ENCODE results near the gene ARMS2. TPM values are rescaled to one million over a fixed set of nuclear protein-coding genes. Genes with fewer than 3 reads are reported as not detected.

ARMS2 gene
- total and polyA plus RNA-seq, 2 of the 13 experiments (the other 11 are each of a cell fraction or from before 2014, with no cell fraction given) = not detected

GRCh38 chr10:122413327-122413726 is 41.1 kb upstream of the ARMS2 start:
- TF ChIP-seq, protein P1, sequence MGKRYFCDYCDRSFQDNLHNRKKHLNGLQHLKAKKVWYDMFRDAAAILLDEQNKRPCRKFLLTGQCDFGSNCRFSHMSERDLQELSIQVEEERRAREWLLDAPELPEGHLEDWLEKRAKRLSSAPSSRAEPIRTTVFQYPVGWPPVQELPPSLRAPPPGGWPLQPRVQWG (CRISPR knock-in tag; IDR thresholded peaks at IDR 0.05; ENCODE audit: borderline replicate concordance, low read depth) = no peak
- TF ChIP-seq ZNF251 (CRISPR knock-in tag; IDR thresholded peaks at IDR 0.05) (no peak), SMAD1 (CRISPR knock-in tag; IDR thresholded peaks at IDR 0.05; ENCODE audit: borderline replicate concordance, low read depth) (no peak), SIN3B (IDR thresholded peaks at IDR 0.05; ENCODE audit: low read length) (no peak), HMGXB4 (CRISPR knock-in tag; IDR thresholded peaks at IDR 0.05; ENCODE audit: borderline replicate concordance in 1 of 2, low read depth in 1 of 2) (no peak), MAFK (conservative IDR thresholded peaks at IDR 0.05 in 1 of 2, IDR thresholded peaks at IDR 0.05 in 1 of 2; ENCODE audit: low read length in 2 of 2) (peak; percentile 71 to 87), MAFF (IDR thresholded peaks at IDR 0.05; ENCODE audit: low read depth, low read length) (peak; percentile 70; the same call in 1 of the 2 replicates), ZNF3 (CRISPR knock-in tag; IDR thresholded peaks at IDR 0.05) (no peak)
- TF ChIP-seq, protein P2, sequence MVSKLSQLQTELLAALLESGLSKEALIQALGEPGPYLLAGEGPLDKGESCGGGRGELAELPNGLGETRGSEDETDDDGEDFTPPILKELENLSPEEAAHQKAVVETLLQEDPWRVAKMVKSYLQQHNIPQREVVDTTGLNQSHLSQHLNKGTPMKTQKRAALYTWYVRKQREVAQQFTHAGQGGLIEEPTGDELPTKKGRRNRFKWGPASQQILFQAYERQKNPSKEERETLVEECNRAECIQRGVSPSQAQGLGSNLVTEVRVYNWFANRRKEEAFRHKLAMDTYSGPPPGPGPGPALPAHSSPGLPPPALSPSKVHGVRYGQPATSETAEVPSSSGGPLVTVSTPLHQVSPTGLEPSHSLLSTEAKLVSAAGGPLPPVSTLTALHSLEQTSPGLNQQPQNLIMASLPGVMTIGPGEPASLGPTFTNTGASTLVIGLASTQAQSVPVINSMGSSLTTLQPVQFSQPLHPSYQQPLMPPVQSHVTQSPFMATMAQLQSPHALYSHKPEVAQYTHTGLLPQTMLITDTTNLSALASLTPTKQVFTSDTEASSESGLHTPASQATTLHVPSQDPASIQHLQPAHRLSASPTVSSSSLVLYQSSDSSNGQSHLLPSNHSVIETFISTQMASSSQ (IDR thresholded peaks at IDR 0.05; ENCODE audit: low read depth) = no peak
- TF ChIP-seq, protein P2 (CRISPR knock-in tag; IDR thresholded peaks at IDR 0.05; ENCODE audit: borderline replicate concordance) = no peak
- TF ChIP-seq, protein P3, sequence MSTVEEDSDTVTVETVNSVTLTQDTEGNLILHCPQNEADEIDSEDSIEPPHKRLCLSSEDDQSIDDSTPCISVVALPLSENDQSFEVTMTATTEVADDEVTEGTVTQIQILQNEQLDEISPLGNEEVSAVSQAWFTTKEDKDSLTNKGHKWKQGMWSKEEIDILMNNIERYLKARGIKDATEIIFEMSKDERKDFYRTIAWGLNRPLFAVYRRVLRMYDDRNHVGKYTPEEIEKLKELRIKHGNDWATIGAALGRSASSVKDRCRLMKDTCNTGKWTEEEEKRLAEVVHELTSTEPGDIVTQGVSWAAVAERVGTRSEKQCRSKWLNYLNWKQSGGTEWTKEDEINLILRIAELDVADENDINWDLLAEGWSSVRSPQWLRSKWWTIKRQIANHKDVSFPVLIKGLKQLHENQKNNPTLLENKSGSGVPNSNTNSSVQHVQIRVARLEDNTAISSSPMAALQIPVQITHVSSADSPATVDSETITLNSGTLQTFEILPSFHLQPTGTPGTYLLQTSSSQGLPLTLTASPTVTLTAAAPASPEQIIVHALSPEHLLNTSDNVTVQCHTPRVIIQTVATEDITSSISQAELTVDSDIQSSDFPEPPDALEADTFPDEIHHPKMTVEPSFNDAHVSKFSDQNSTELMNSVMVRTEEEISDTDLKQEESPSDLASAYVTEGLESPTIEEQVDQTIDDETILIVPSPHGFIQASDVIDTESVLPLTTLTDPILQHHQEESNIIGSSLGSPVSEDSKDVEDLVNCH (CRISPR knock-in tag; IDR thresholded peaks at IDR 0.05) = no peak
- Histone ChIP-seq H4K20me1 (ENCODE audit: insufficient read depth, low read length) (no peaks in the 10 kb centered on the region), H3K4me2 (ENCODE audit: low read depth, low read length) (no peak overlapping the region), H3K27me3 (ENCODE audit: control insufficient read depth in 1 of 2, insufficient read depth in 2 of 2, low read length in 2 of 2) (no peaks in the 10 kb centered on the region), H3K36me3 (replicated peaks in 1 of 2; ENCODE audit: control insufficient read depth in 1 of 2, insufficient read depth in 2 of 2, low read length in 2 of 2) (peaks cover 27 to 55% of the 10 kb centered on the region in 2 experiments), H2AFZ (ENCODE audit: low read length) (no peak overlapping the region), H3K4me1 (ENCODE audit: insufficient read depth, low read length) (peaks cover 6% of the 10 kb centered on the region; the same call in 1 of the 2 replicates), H3K79me2 (ENCODE audit: insufficient read depth, low read length) (no peaks in the 10 kb centered on the region), H3K27ac (ENCODE audit: extremely low read length, insufficient read depth, low read length) (no peak overlapping the region), H3K9me3 (ENCODE audit: low read length) (no peaks in the 10 kb centered on the region), H3K4me3 (replicated peaks in 1 of 3; ENCODE audit: insufficient read depth in 1 of 3, low read depth in 2 of 3, low read length in 3 of 3) (no peak overlapping the region), H3K9ac (ENCODE audit: insufficient read depth, low read depth, low read length) (no peak overlapping the region)
- ChIA-PET CTCF (ENCODE audit: low intra/inter-chr PET ratio, low total read pairs) (interaction anchor here (1.7 kb wide), 1 partner anchor 115 kb away, joined by 3 read pairs; no protein-coding TSS in a partner anchor), POLR2A (interaction anchor here (1.0 to 1.8 kb wide), 2 partner anchors 38 to 103 kb away, joined by 4 read pairs; partner anchors contain the start of gene PLEKHA1)
- FAIRE-seq (no peak), ATAC-seq (no peak), DNase-seq (ENCODE audit: low spot score) (no peak)
- BruUV-seq (replicated peaks) = no TSS peak
- intact Hi-C loops (cut with micrococcal nuclease; ENCODE audit: unreplicated experiment) = no loop called here
- in situ Hi-C loops (cut with HindIII; ENCODE audit: extremely low pct_ligation_motif_present, low pct_unique_long_range_greater_than_20kb) = no loop called here

All from HepG2 (cell line).